Measurements from ENCODE around the gene KIF16B. TPM values are rescaled to one million over a fixed set of nuclear protein-coding genes. Genes with fewer than 3 reads are reported as not detected.
A peak's percentile ranks its signal among the peaks of the same experiment; 100 is the strongest.
"Not testable (repeated sequence)": the region's sequence is repeated elsewhere in the genome, so short reads cannot be mapped to it uniquely, and the experiment has no call there.

The KIF16B gene
- total and polyA plus RNA-seq, 2 of the 13 experiments (the other 11 are each of a cell fraction or from before 2014, with no cell fraction given) = 6.9 to 18.0 TPM

GRCh38 chr20:16596404-16596803 is 23.2 kb upstream of the KIF16B start:
- peak; percentile 36; the same call in 1 of the 3 replicates for ATAC-seq
- 15% methylated on average over 3 of the region's 3 CpGs for WGBS (ENCODE audit: low lambda C conversion rate)
- H3K4me1 ChIP-seq (ENCODE audit: insufficient read depth, low read length) = peaks cover 12% of the 10 kb centered on the region; the same call in 1 of the 2 replicates
- H3K9me3 ChIP-seq (ENCODE audit: low read length); POLR2A ChIA-PET; H4K20me1 ChIP-seq (ENCODE audit: insufficient read depth, low read length); H3K36me3 ChIP-seq (replicated peaks in 1 of 2; ENCODE audit: control insufficient read depth in 1 of 2, insufficient read depth in 2 of 2, low read length in 2 of 2); H3K79me2 ChIP-seq (ENCODE audit: insufficient read depth, low read length); H3K27ac ChIP-seq (ENCODE audit: extremely low read length, insufficient read depth, low read length); FAIRE-seq; BruUV-seq (replicated peaks); CTCF ChIA-PET (ENCODE audit: low intra/inter-chr PET ratio, low total read pairs); H3K9ac ChIP-seq (ENCODE audit: insufficient read depth, low read depth, low read length); intact Hi-C loops (cut with micrococcal nuclease; ENCODE audit: unreplicated experiment); H3K4me3 ChIP-seq (replicated peaks in 1 of 3; ENCODE audit: insufficient read depth in 1 of 3, low read depth in 2 of 3, low read length in 3 of 3); H3K27me3 ChIP-seq (ENCODE audit: control insufficient read depth in 1 of 2, insufficient read depth in 2 of 2, low read length in 2 of 2); H3K4me2 ChIP-seq (ENCODE audit: low read depth, low read length); DNase-seq (ENCODE audit: low spot score); H2AFZ ChIP-seq (ENCODE audit: low read length); in situ Hi-C loops (cut with HindIII; ENCODE audit: extremely low pct_ligation_motif_present, low pct_unique_long_range_greater_than_20kb): not testable (repeated sequence)
- TF ChIP-seq FOSL2 (CRISPR knock-in tag; IDR thresholded peaks at IDR 0.05) = 0 out of 2 replicates have a peak, but pooled peaks have one; percentile 21

GRCh38 chr20:16595376-16595775 is 22.1 kb upstream of the KIF16B start:
- no peak for FAIRE-seq
- intact Hi-C loops (cut with micrococcal nuclease; ENCODE audit: unreplicated experiment) = no loop called here
- POLR2A ChIA-PET = no interaction called here
- TF ChIP-seq TFDP1 (CRISPR knock-in tag; IDR thresholded peaks at IDR 0.05; ENCODE audit: borderline replicate concordance) (no peak), HNF4A (CRISPR knock-in tag; IDR thresholded peaks at IDR 0.05) (peak; percentile 58), ZNF557 (CRISPR knock-in tag; IDR thresholded peaks at IDR 0.05) (no peak), STAG1 (CRISPR knock-in tag; IDR thresholded peaks at IDR 0.05) (no peak), PCBP1 (IDR thresholded peaks at IDR 0.05; ENCODE audit: borderline replicate concordance, low read depth, low read length) (no peak), RXRB (CRISPR knock-in tag; IDR thresholded peaks at IDR 0.05; ENCODE audit: borderline replicate concordance) (no peak), NFKB2 (CRISPR knock-in tag; IDR thresholded peaks at IDR 0.05; ENCODE audit: borderline replicate concordance) (no peak), ZXDC (CRISPR knock-in tag; IDR thresholded peaks at IDR 0.05) (no peak), SRSF9 (IDR thresholded peaks at IDR 0.05; ENCODE audit: borderline replicate concordance, insufficient read depth, low read depth, low read length, poor library complexity, severe bottlenecking) (no peak), ZNF770 (CRISPR knock-in tag; IDR thresholded peaks at IDR 0.05) (peak; percentile 76), ZMYM3 (CRISPR knock-in tag; IDR thresholded peaks at IDR 0.05) (peak; percentile 56; the same call in 1 of the 2 replicates), ZNF75D (CRISPR knock-in tag; IDR thresholded peaks at IDR 0.05; ENCODE audit: borderline replicate concordance) (no peak)

More at GRCh38 chr20:16595376-16595775, 22.1 kb upstream of the KIF16B start:
- no peak overlapping the region for H3K4me2 ChIP-seq (ENCODE audit: low read depth, low read length)
- H3K9ac ChIP-seq (ENCODE audit: insufficient read depth, low read depth, low read length) = no peak overlapping the region
- DNase-seq (ENCODE audit: low spot score) (no peak), ATAC-seq (no peak)
- H2AFZ ChIP-seq (ENCODE audit: low read length) = no peak overlapping the region
- no peaks in the 10 kb centered on the region for H4K20me1 ChIP-seq (ENCODE audit: insufficient read depth, low read length)
- no peaks in the 10 kb centered on the region for H3K36me3 ChIP-seq (replicated peaks in 1 of 2; ENCODE audit: control insufficient read depth in 1 of 2, insufficient read depth in 2 of 2, low read length in 2 of 2)
- no TSS peak for BruUV-seq (replicated peaks)
- 14% methylated on average over 1 of the region's 1 CpG for WGBS (ENCODE audit: low lambda C conversion rate)
- no peak overlapping the region for H3K27ac ChIP-seq (ENCODE audit: extremely low read length, insufficient read depth, low read length)
- no peaks in the 10 kb centered on the region; a peak in 1 of 5 replicates for H3K27me3 ChIP-seq (ENCODE audit: control insufficient read depth in 1 of 2, insufficient read depth in 2 of 2, low read length in 2 of 2)
- no peak overlapping the region for H3K4me3 ChIP-seq (replicated peaks in 1 of 3; ENCODE audit: insufficient read depth in 1 of 3, low read depth in 2 of 3, low read length in 3 of 3)
- in situ Hi-C loops (cut with HindIII; ENCODE audit: extremely low pct_ligation_motif_present, low pct_unique_long_range_greater_than_20kb) = no loop called here
- H3K79me2 ChIP-seq (ENCODE audit: insufficient read depth, low read length) = no peaks in the 10 kb centered on the region
- no peaks in the 10 kb centered on the region for H3K9me3 ChIP-seq (ENCODE audit: low read length)
- CTCF ChIA-PET (ENCODE audit: low intra/inter-chr PET ratio, low total read pairs) = no interaction called here
- H3K4me1 ChIP-seq (ENCODE audit: insufficient read depth, low read length) = peaks cover 12% of the 10 kb centered on the region; the same call in 1 of the 2 replicates
